NT2/D1 (cell line): ENCODE measurements around the gene POU3F1.

Experiments
- SUZ12 ChIP-seq: IDR thresholded peaks from 2 replicates; pipeline ENCODE4 v1.6.1; 2011; ENCODE audit not compliant: insufficient read length, insufficient read depth; ENCODE audit errors: extremely low read depth
- YY1 ChIP-seq: IDR thresholded peaks from 2 replicates; pipeline ENCODE4 v1.6.1; 2011; ENCODE audit not compliant: insufficient read length, insufficient read depth
- ZNF274 ChIP-seq: IDR thresholded peaks from 2 replicates; pipeline ENCODE4 v1.6.1; 2011; ENCODE audit warnings: mild to moderate bottlenecking, low read depth, low read length

GRCh38 chr1:38009088-38009840, 37.3 kb downstream of the POU3F1 start:
- TF ChIP-seq ZNF274 (no peak), SUZ12 (no peak), YY1 (no peak)
